ENCODE data around the gene KBTBD2. TPM values are rescaled to one million over a fixed set of nuclear protein-coding genes. Genes with fewer than 3 reads are reported as not detected.

Gene KBTBD2
- total RNA-seq (10 to 100 TPM; 28.5 to 39.7 (median 37.5) TPM), polyA plus RNA-seq (10 to 100 TPM; 14.1 to 19.8 (median 16.0) TPM)

GRCh38 chr7:32891043-32891799 lies at the start of gene KBTBD2:
Gene KBTBD2 (minus strand): TSS chr7:32891760. CDS start chr7:32879604, 12,156 bp downstream.
- Histone ChIP-seq H3K9me3 (no peaks in the 10 kb centered on the region), H3K4me1 (peaks cover 3 to 50% (median 38%) of the 10 kb centered on the region in 4 donors), H3K36me3 (no peaks in the 10 kb centered on the region), H3K4me3 (peak within 1 kb of the TSS; percentile 87 to 99 (median 90)), H3K27me3 (no peaks in the 10 kb centered on the region), H3K27ac (peak within 1 kb of the TSS; percentile 98 to 100 (median 98))
- DNase-seq: peak; percentile 92
- intact Hi-C loops (cut with DNase I): loop anchor here (2.0 to 5.0 kb wide), 7 partner anchors 44 to 399 kb away; partner anchors contain the start of genes FKBP9, LSM5, NT5C3A and RP9
- 0 to 1% methylated on average over 104 of the region's 104 CpGs for WGBS, 2 donors
- TF ChIP-seq CTCF (IDR thresholded peaks at IDR 0.05) (no peak), POLR2AphosphoS5 (IDR thresholded peaks at IDR 0.05) (peak; percentile 10 to 70 (median 52)), EP300 (IDR thresholded peaks at IDR 0.05) (no peak)

GRCh38 chr7:32941181-32941580 lies 49.6 kb upstream of the KBTBD2 start:
- WGBS, 2 donors: 14 to 50% methylated on average over 5 of the region's 5 CpGs
- H3K4me3 ChIP-seq: peak overlapping the region; percentile 71 to 95 (median 86)
- intact Hi-C loops (cut with DNase I): loop anchor here (5.0 kb wide), 3 partner anchors 121 to 166 kb away; partner anchors contain the start of genes NT5C3A and RP9
- TF ChIP-seq CTCF (IDR thresholded peaks at IDR 0.05): no peak
- no peak for TF ChIP-seq POLR2AphosphoS5 (IDR thresholded peaks at IDR 0.05)
- no peak for TF ChIP-seq EP300 (IDR thresholded peaks at IDR 0.05)
- no peak for TF ChIP-seq POLR2A (IDR thresholded peaks at IDR 0.05)
- DNase-seq: no peak
- H3K27me3 ChIP-seq: no peaks in the 10 kb centered on the region
- H3K9me3 ChIP-seq: no peaks in the 10 kb centered on the region
- H3K36me3 ChIP-seq: no peaks in the 10 kb centered on the region
- peak overlapping the region; percentile 96 to 98 (median 98) for H3K27ac ChIP-seq
- H3K4me1 ChIP-seq: peaks cover 0 to 54% (median 40%) of the 10 kb centered on the region in 4 donors

GRCh38 chr7:32937344-32938174 lies 46.0 kb upstream of the KBTBD2 start:
- Histone ChIP-seq H3K27me3 (no peaks in the 10 kb centered on the region), H3K9me3 (no peaks in the 10 kb centered on the region), H3K4me1 (peaks cover 0 to 58% (median 38%) of the 10 kb centered on the region in 4 donors), H3K36me3 (peaks cover 0 to 5% (median 2%) of the 10 kb centered on the region in 4 donors), H3K27ac (peak overlapping the region; percentile 30 to 44 (median 32)), H3K4me3 (no peak overlapping the region)
- intact Hi-C loops (cut with DNase I): no loop called here
- TF ChIP-seq POLR2A (IDR thresholded peaks at IDR 0.05) (no peak), POLR2AphosphoS5 (IDR thresholded peaks at IDR 0.05) (peak in 1 of 4 donors; percentile 13), CTCF (IDR thresholded peaks at IDR 0.05) (no peak), EP300 (IDR thresholded peaks at IDR 0.05) (no peak)
- 72 to 79% methylated on average over 10 of the region's 10 CpGs for WGBS, 2 donors
- peak; percentile 73 for DNase-seq

- Histone ChIP-seq H3K4me3 (no peak overlapping the region), H3K36me3 (peaks cover 0 to 14% (median 7%) of the 10 kb centered on the region in 4 donors), H3K4me1 (peaks cover 0 to 55% (median 38%) of the 10 kb centered on the region in 4 donors), H3K27me3 (no peaks in the 10 kb centered on the region), H3K9me3 (no peaks in the 10 kb centered on the region), H3K27ac (peak overlapping the region; percentile 18 to 44 (median 32))
- WGBS, 2 donors: 84 to 91% methylated on average over 3 of the region's 3 CpGs
- intact Hi-C loops (cut with DNase I): no loop called here
- TF ChIP-seq POLR2A (IDR thresholded peaks at IDR 0.05) (no peak), CTCF (IDR thresholded peaks at IDR 0.05) (no peak), POLR2AphosphoS5 (IDR thresholded peaks at IDR 0.05) (no peak), EP300 (IDR thresholded peaks at IDR 0.05) (no peak)
- no peak for DNase-seq
Measured at GRCh38 chr7:32936689-32937088, 45.1 kb upstream of the KBTBD2 start.

Measured in sigmoid colon (tissue), 7 donors.